ENCODE data around the gene DCST2.

DCST2 gene

GRCh38 chr1:154969860-154970452 is 63.6 kb downstream of the DCST2 start:
- Histone ChIP-seq H3K27ac (ENCODE audit: insufficient read depth, low read length, poor library complexity, severe bottlenecking) (peak overlapping the region; percentile 23), H3K4me3 (ENCODE audit: insufficient read depth, low read depth, low read length, poor library complexity, severe bottlenecking) (no peak overlapping the region), H3K36me3 (ENCODE audit: control insufficient read depth, insufficient read depth, low read length) (peaks cover 43% of the 10 kb centered on the region), H3K27me3 (replicated peaks; ENCODE audit: control insufficient read depth, insufficient read depth, low read length, poor library complexity, severe bottlenecking) (no peaks in the 10 kb centered on the region), H3K9me3 (ENCODE audit: control insufficient read depth, low read length) (no peaks in the 10 kb centered on the region), H3K4me1 (ENCODE audit: control insufficient read depth, insufficient read depth, low read length, poor library complexity, severe bottlenecking) (peaks cover 9% of the 10 kb centered on the region)
- no peak for DNase-seq

DNA sequence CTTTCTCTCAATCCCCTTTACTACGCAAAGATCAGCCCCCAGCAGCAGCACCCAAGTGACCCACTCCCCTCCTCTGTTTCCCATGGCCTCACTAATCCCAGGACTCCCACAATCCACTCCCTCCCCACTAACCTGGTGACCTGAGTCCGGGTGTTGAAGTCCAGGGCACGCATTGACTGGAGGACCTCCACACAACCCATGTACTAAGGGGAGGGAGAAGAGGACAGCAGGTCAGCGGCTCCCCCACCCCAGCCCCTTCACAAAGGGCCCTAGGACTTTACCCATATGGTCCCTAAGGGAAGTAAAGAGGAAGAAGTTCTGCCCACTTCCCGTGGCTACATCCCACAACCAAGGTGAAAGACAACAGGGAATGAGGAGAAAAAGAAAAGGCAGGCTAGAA is 64.3 kb downstream of the DCST2 start:
- DNase-seq: no peak
- Histone ChIP-seq H3K36me3 (ENCODE audit: control insufficient read depth, insufficient read depth, low read length) (peaks cover 47% of the 10 kb centered on the region), H3K27me3 (replicated peaks; ENCODE audit: control insufficient read depth, insufficient read depth, low read length, poor library complexity, severe bottlenecking) (no peaks in the 10 kb centered on the region), H3K27ac (ENCODE audit: insufficient read depth, low read length, poor library complexity, severe bottlenecking) (peak overlapping the region; percentile 20), H3K9me3 (ENCODE audit: control insufficient read depth, low read length) (no peaks in the 10 kb centered on the region), H3K4me3 (ENCODE audit: insufficient read depth, low read depth, low read length, poor library complexity, severe bottlenecking) (no peak overlapping the region), H3K4me1 (ENCODE audit: control insufficient read depth, insufficient read depth, low read length, poor library complexity, severe bottlenecking) (peaks cover 9% of the 10 kb centered on the region)

GRCh38 chr1:154968731-154969130 is 64.8 kb downstream of the DCST2 start:
- Histone ChIP-seq H3K9me3 (ENCODE audit: control insufficient read depth, low read length) (no peaks in the 10 kb centered on the region), H3K4me3 (ENCODE audit: insufficient read depth, low read depth, low read length, poor library complexity, severe bottlenecking) (no peak overlapping the region), H3K4me1 (ENCODE audit: control insufficient read depth, insufficient read depth, low read length, poor library complexity, severe bottlenecking) (peaks cover 9% of the 10 kb centered on the region), H3K36me3 (ENCODE audit: control insufficient read depth, insufficient read depth, low read length) (peaks cover 52% of the 10 kb centered on the region), H3K27ac (ENCODE audit: insufficient read depth, low read length, poor library complexity, severe bottlenecking) (peak overlapping the region; percentile 20), H3K27me3 (replicated peaks; ENCODE audit: control insufficient read depth, insufficient read depth, low read length, poor library complexity, severe bottlenecking) (no peaks in the 10 kb centered on the region)
- no peak for DNase-seq

Measured in effector memory CD4-positive, alpha-beta T cell (primary cell).